H1 (cell line): Measurements from ENCODE around the gene RSRC2. TPM values are rescaled to one million over a fixed set of nuclear protein-coding genes. Genes with fewer than 3 reads are reported as not detected.

Experiments
- CTCF ChIA-PET: fragments of 300-600 bp; sonication (Branson Sonifier 250); formaldehyde crosslinking; loops from one replicate; lab custom pipeline; 2021; ENCODE audit not compliant: partially characterized antibody; lab: Charles Lee
- POLR2A ChIA-PET: fragments of 300-600 bp; sonication (Branson Sonifier 250); formaldehyde crosslinking; loops from one replicate; lab custom pipeline; 2021; ENCODE audit warnings: inconsistent platforms; ENCODE audit not compliant: partially characterized antibody; lab: Charles Lee
- DNase-seq, 2 experiments: peaks; one replicate each; pipeline versions ENCODE4 v3.0.0 to v3.0.0-alpha.2; 2010 to 2022; ENCODE audit warnings: low spot score in 2 of 2, low read depth in 1 of 2, mixed read lengths in 1 of 2
- FAIRE-seq: peaks from 2 replicates; lab custom pipeline; 2011; peaks lifted over from hg19 to GRCh38; lab: Jason Lieb, UNC
- H2AFZ ChIP-seq: 2 replicates; pipeline ENCODE4 v1.8.1; 2012; ENCODE audit warnings: low read length, inconsistent platforms
- H2AK5ac ChIP-seq: 2 replicates; pipeline ENCODE4 v1.6.1; 2013; ENCODE audit warnings: low read depth, low read length
- H2BK120ac ChIP-seq: replicated peaks from 2 replicates; pipeline ENCODE3; 2013; ENCODE audit warnings: low read depth, low read length, inconsistent platforms
- H2BK12ac ChIP-seq: 2 replicates; pipeline ENCODE4 v1.6.1; 2013; ENCODE audit warnings: low read depth, low read length
- H2BK15ac ChIP-seq: 2 replicates; pipeline ENCODE4 v1.6.1; 2013; ENCODE audit warnings: low read length
- H2BK20ac ChIP-seq: 2 replicates; pipeline ENCODE4 v1.6.1; 2013; ENCODE audit warnings: low read length
- H2BK5ac ChIP-seq: 2 replicates; pipeline ENCODE4 v1.6.1; 2013; ENCODE audit warnings: low read depth, low read length
- H3K14ac ChIP-seq: 2 replicates; pipeline ENCODE4 v1.6.1; 2013; ENCODE audit warnings: inconsistent platforms; ENCODE audit not compliant: insufficient read length
- H3K18ac ChIP-seq: 2 replicates; pipeline ENCODE4 v1.6.1; 2013; ENCODE audit warnings: low read length; ENCODE audit errors: extremely low read depth
- H3K23ac ChIP-seq: 2 replicates; pipeline ENCODE4 v1.6.1; 2013; ENCODE audit warnings: inconsistent platforms; ENCODE audit not compliant: insufficient read length
- H3K23me2 ChIP-seq: 2 replicates; pipeline ENCODE4 v1.6.1; 2013; ENCODE audit warnings: low read depth, low read length
- H3K27ac ChIP-seq: 2 replicates; pipeline ENCODE4 v1.6.1; 2011; ENCODE audit warnings: low read depth, low read length, inconsistent platforms
- H3K27me3 ChIP-seq, 4 experiments: replicated peaks in 1 of 4; 1 replicate in 1 of 4; 2 replicates in 3 of 4; pipeline versions ENCODE4 v1.6.1 to v1.8.1; 2011 to 2013; ENCODE audit warnings: low read length in 3 of 4, mild to moderate bottlenecking in 3 of 4, inconsistent platforms in 2 of 4, mixed read lengths in 2 of 4, moderate library complexity in 1 of 4; ENCODE audit not compliant: control insufficient read depth in 3 of 4, insufficient read depth in 3 of 4; ENCODE audit errors: extremely low read depth in 1 of 4
- H3K36me3 ChIP-seq, 4 experiments: 2 replicates each; pipeline versions ENCODE4 v1.6.1 to v1.8.1; 2011 to 2013; ENCODE audit warnings: mild to moderate bottlenecking in 4 of 4, low read length in 3 of 4, moderate library complexity in 2 of 4, control low read depth in 1 of 4, inconsistent platforms in 1 of 4; ENCODE audit not compliant: insufficient read depth in 4 of 4, control insufficient read depth in 2 of 4
- H3K4ac ChIP-seq: replicated peaks from 2 replicates; pipeline ENCODE3; 2013; ENCODE audit warnings: low read length, low read depth, mixed read lengths, inconsistent platforms; ENCODE audit not compliant: insufficient read length
- H3K4me1 ChIP-seq, 4 experiments: replicated peaks in 1 of 4; 1 replicate in 1 of 4; 2 replicates in 3 of 4; pipeline versions ENCODE4 v1.6.1 to v1.8.1; 2011 to 2013; ENCODE audit warnings: low read length in 3 of 4, inconsistent platforms in 2 of 4, mixed read lengths in 1 of 4; ENCODE audit not compliant: insufficient read depth in 4 of 4, control insufficient read depth in 3 of 4
- H3K4me2 ChIP-seq, 2 experiments: 2 replicates each; pipeline versions ENCODE4 v1.6.1 to v1.8.1; 2011 to 2013; ENCODE audit warnings: low read depth in 2 of 2, low read length in 2 of 2, control low read depth in 1 of 2, inconsistent platforms in 1 of 2, mild to moderate bottlenecking in 1 of 2; ENCODE audit not compliant: insufficient read depth in 1 of 2
- H3K4me3 ChIP-seq, 4 experiments: fragments of 200-600, 300-600 bp in 1 of 4; sonication (generic), shearing (Covaris generic), sonication (Bioruptor Twin) in 1 of 4; 2 replicates each; pipeline versions ENCODE4 v1.5.1 to v1.8.1; 2011 to 2016; ENCODE audit warnings: low read length in 4 of 4, low read depth in 3 of 4, control low read depth in 2 of 4, inconsistent platforms in 2 of 4, mild to moderate bottlenecking in 2 of 4, mixed read lengths in 1 of 4, moderate library complexity in 1 of 4; ENCODE audit not compliant: insufficient read depth in 2 of 4; ENCODE audit errors: extremely low read depth in 1 of 4
- H3K56ac ChIP-seq: replicated peaks from 2 replicates; pipeline ENCODE3; 2013; ENCODE audit warnings: low read depth, mild to moderate bottlenecking, mixed read lengths, low read length, inconsistent platforms; ENCODE audit not compliant: insufficient read length
- H3K79me1 ChIP-seq: 2 replicates; pipeline ENCODE4 v1.6.1; 2013; ENCODE audit warnings: low read depth, low read length, control low read depth
- H3K79me2 ChIP-seq, 2 experiments: 2 replicates each; pipeline versions ENCODE4 v1.6.1 to v1.8.1; 2012 to 2013; ENCODE audit warnings: low read length in 2 of 2, mild to moderate bottlenecking in 2 of 2, inconsistent platforms in 1 of 2; ENCODE audit not compliant: insufficient read depth in 2 of 2, control insufficient read depth in 1 of 2
- H3K9ac ChIP-seq, 4 experiments: replicated peaks in 1 of 4; 1 replicate in 1 of 4; 2 replicates in 3 of 4; pipeline versions ENCODE4 v1.6.1 to v1.8.1; 2011 to 2013; ENCODE audit warnings: low read depth in 3 of 4, low read length in 3 of 4, control low read depth in 2 of 4, mild to moderate bottlenecking in 2 of 4, moderate library complexity in 2 of 4, inconsistent platforms in 1 of 4; ENCODE audit errors: extremely low read depth in 1 of 4
- H3K9me3 ChIP-seq, 2 experiments: 2 replicates each; pipeline versions ENCODE4 v1.6.1 to v1.8.1; 2012 to 2013; ENCODE audit warnings: mild to moderate bottlenecking in 2 of 2, moderate library complexity in 2 of 2, control low read depth in 1 of 2, inconsistent platforms in 1 of 2, low read depth in 1 of 2, low read length in 1 of 2, mixed read lengths in 1 of 2; ENCODE audit not compliant: insufficient read depth in 2 of 2
- H4K20me1 ChIP-seq, 2 experiments: replicated peaks in 1 of 2; 2 replicates each; pipeline versions ENCODE3 to v1.8.1; 2011 to 2013; ENCODE audit warnings: inconsistent platforms in 2 of 2, low read length in 2 of 2, mild to moderate bottlenecking in 1 of 2; ENCODE audit not compliant: insufficient read depth in 2 of 2, control insufficient read depth in 1 of 2
- H4K5ac ChIP-seq: 2 replicates; pipeline ENCODE4 v1.6.1; 2013; ENCODE audit warnings: low read length, low read depth, mixed read lengths, inconsistent platforms; ENCODE audit not compliant: insufficient read length
- H4K8ac ChIP-seq: 2 replicates; pipeline ENCODE4 v1.8.0; 2013; ENCODE audit warnings: mild to moderate bottlenecking, moderate library complexity, low read length, inconsistent platforms; ENCODE audit not compliant: insufficient read depth; ENCODE audit errors: extremely low read depth
- H4K91ac ChIP-seq: replicated peaks from 2 replicates; pipeline ENCODE3; 2013; ENCODE audit warnings: low read length, mixed read lengths, inconsistent platforms; ENCODE audit not compliant: insufficient read length
- BCL11A ChIP-seq, 2 experiments: IDR thresholded peaks; one replicate each; pipeline ENCODE4 v1.6.1; 2011; ENCODE audit warnings: low read depth in 2 of 2, low read length in 2 of 2, mild to moderate bottlenecking in 2 of 2
- TBP ChIP-seq: IDR thresholded peaks from 2 replicates; pipeline ENCODE4 v1.6.1; 2011; ENCODE audit warnings: low read depth, low read length, improper control_type of control experiment
- USF2 ChIP-seq: IDR thresholded peaks from 2 replicates; pipeline ENCODE4 v1.6.1; 2011; ENCODE audit warnings: low read length, improper control_type of control experiment
- WGBS, 2 experiments: shearing (Covaris generic) in 1 of 2; methylation state at CpG; one replicate each; pipeline versions ENCODE4 v1.1.6 to v1.1.7; 2013 to 2015; ENCODE audit warnings: low lambda C conversion rate in 2 of 2, mixed read lengths in 2 of 2, inconsistent platforms in 1 of 2, low coverage in 1 of 2, missing lambda C conversion rate in 1 of 2; ENCODE audit not compliant: insufficient replicate concordance in 2 of 2, insufficient coverage in 1 of 2, insufficient read length in 1 of 2; ENCODE audit errors: extremely low coverage in 1 of 2, missing lambda C conversion rate in 1 of 2; 5-methylcytosine and 5-hydroxymethylcytosine counted together
- polyA plus RNA-seq, 7 experiments: library from polyadenylated mRNA; depleted of rRNA in 3 of 7; stranded (reverse) in 5 of 7; unstranded in 2 of 7; fragments of >200 nt in 5 of 7; fragments of 200-250 nt in 2 of 7; gene quantifications; 1 replicate in 5 of 7; 2 replicates in 1 of 7; 4 replicates in 1 of 7; pipeline versions ENCODE4 v1.2.1 to v1.2.3, GENCODE V29; 2011 to 2013; ENCODE audit warnings: missing spikeins in 2 of 7, mixed read lengths in 2 of 7
- total RNA-seq: library from RNA; stranded (reverse); fragmentation: NEBNext Ultra II Directional; extraction: Animal tissue kit (Norgen Biotek cat#: 25700); gene quantifications from 2 replicates; pipeline ENCODE4 v1.2.1, GENCODE V29; 2021

Gene RSRC2
- total and polyA plus RNA-seq, 2 of the 8 experiments (the other 6 are each of a cell fraction or from before 2014, with no cell fraction given), result 15.9 to 71.4 TPM

- Histone ChIP-seq H3K23me2 (no peaks in the 10 kb centered on the region), H4K20me1 (no peaks in the 10 kb centered on the region), H3K36me3 (peaks cover 7 to 84% (median 48%) of the 10 kb centered on the region in 4 experiments), H2AFZ (no peak overlapping the region), H3K79me2 (no peaks in the 10 kb centered on the region), H3K56ac (no peak overlapping the region), H2BK20ac (no peak overlapping the region), H4K8ac (no peak overlapping the region), H2BK12ac (no peak overlapping the region), H3K4ac (no peak overlapping the region), H3K4me3 (no peak overlapping the region), H2AK5ac (no peak overlapping the region), H3K4me1 (no peaks in the 10 kb centered on the region), H3K27me3 (no peaks in the 10 kb centered on the region), H3K18ac (no peak overlapping the region), H4K5ac (no peak overlapping the region), H3K9ac (no peak overlapping the region), H3K9me3 (no peaks in the 10 kb centered on the region), H3K23ac (no peak overlapping the region), H4K91ac (no peak overlapping the region), H3K14ac (no peak overlapping the region), H2BK120ac (no peak overlapping the region), H3K27ac (no peak overlapping the region), H3K4me2 (no peak overlapping the region), H2BK5ac (no peak overlapping the region), H3K79me1 (no peaks in the 10 kb centered on the region), H2BK15ac (no peak overlapping the region)
- ChIA-PET CTCF (interaction anchor here (0.6 to 2.5 kb wide), 4 partner anchors 10 to 293 kb away, joined by 3 to 8 read pairs (median 4); no protein-coding TSS in a partner anchor), POLR2A (interaction anchor here (0.7 to 47.9 kb wide), 5 partner anchors 11 to 42 kb away, joined by 3 to 1221 read pairs (median 7); partner anchors contain the start of genes KNTC1, RSRC2 and ZCCHC8)
- no peak for FAIRE-seq
- TF ChIP-seq BCL11A (IDR thresholded peaks at IDR 0.05; ENCODE audit: low read depth in 2 of 2, low read length in 2 of 2), result no peak
- TF ChIP-seq USF2, result no peak
- no peak for TF ChIP-seq TBP
- no peak for DNase-seq
- WGBS, 2 experiments, result 99 to 100% methylated on average over 1 to 5 of the region's 5 CpGs
These were observed 42.8 kb downstream of the RSRC2 start for GRCh38 chr12:122483969-122484368.
